Heart left ventricle (tissue), 16 donors: ENCODE results near the gene RPS6KA2. TPM values are rescaled to one million over a fixed set of nuclear protein-coding genes. Genes with fewer than 3 reads are reported as not detected.

Source experiments
- ATAC-seq, 4 donors: fragments of 200-7000 bp; cut with Tn5 transposase; one replicate each; pipeline ENCODE4 v1.9.1; 2020 to 2022; ENCODE audit warnings: moderate library complexity in 4 of 4, mild to moderate bottlenecking in 3 of 4, moderate number of reproducible peaks in 1 of 4
- DNase-seq, 5 donors: peaks; one replicate each; pipeline ENCODE4 v3.0.0-alpha.2; 2020
- H3K27ac ChIP-seq, 12 donors: fragments of 200-600 bp; sonication (generic) in 4 of 12; one replicate each; pipeline versions ENCODE4 v1.5.0 to v1.8.0; 2016 to 2022; ENCODE audit warnings: mild to moderate bottlenecking in 2 of 12
- H3K27me3 ChIP-seq, 9 donors: fragments of 200-600 bp; sonication (generic) in 2 of 9; one replicate each; pipeline versions ENCODE4 v1.5.1 to v1.8.0; 2016 to 2022; ENCODE audit warnings: mild to moderate bottlenecking in 3 of 9
- H3K36me3 ChIP-seq, 9 donors: fragments of 200-600 bp; sonication (generic) in 2 of 9; one replicate each; pipeline versions ENCODE4 v1.5.0 to v1.8.0; 2018 to 2022; ENCODE audit warnings: mild to moderate bottlenecking in 2 of 9
- H3K4me1 ChIP-seq, 12 donors: fragments of 200-600 bp; sonication (generic) in 4 of 12; one replicate each; pipeline versions ENCODE4 v1.5.0 to v1.8.0; 2016 to 2022; ENCODE audit warnings: mild to moderate bottlenecking in 3 of 12
- H3K4me3 ChIP-seq, 12 donors: fragments of 200-600 bp; sonication (generic) in 4 of 12; one replicate each; pipeline versions ENCODE4 v1.5.0 to v1.8.0; 2017 to 2022; ENCODE audit warnings: mild to moderate bottlenecking in 9 of 12, moderate library complexity in 4 of 12
- H3K9me3 ChIP-seq, 12 donors: fragments of 200-600 bp; sonication (generic) in 4 of 12; one replicate each; pipeline versions ENCODE4 v1.5.0 to v1.8.0; 2016 to 2022; ENCODE audit warnings: mild to moderate bottlenecking in 1 of 12
- CTCF ChIP-seq, 12 donors: fragments of 200-600 bp; sonication (generic) in 4 of 12; IDR thresholded peaks; one replicate each; pipeline versions ENCODE4 v1.5.0 to v1.8.0; 2018 to 2022; ENCODE audit warnings: antibody characterized with exemption in 12 of 12, mild to moderate bottlenecking in 5 of 12
- POLR2A ChIP-seq, 2 donors: fragments of 450-650 bp; IDR thresholded peaks; one replicate each; pipeline ENCODE4 v1.6.1; 2017; ENCODE audit warnings: antibody characterized with exemption in 2 of 2, mild to moderate bottlenecking in 2 of 2, moderate library complexity in 2 of 2
- WGBS, 4 donors: extraction: QIAGEN DNeasy Blood & Tissue Kit in 2 of 4; methylation state at CpG; one replicate each; pipeline versions ENCODE4 v1.1.5 to v1.1.7; 2013 to 2018; 5-methylcytosine and 5-hydroxymethylcytosine counted together
- intact Hi-C, 10 donors: fragments of 100-400 bp; cut with DNase I; formaldehyde crosslinking; loops; one replicate each; pipeline versions ENCODE4 v1.11.1 to v1.14.2; 2022
- polyA plus RNA-seq, 2 donors: library from polyadenylated mRNA; stranded (reverse); fragments of 200-250 nt; gene quantifications; one replicate each; pipeline ENCODE4 v1.2.3, GENCODE V29; 2013
- total RNA-seq, 9 donors: library from RNA; depleted of rRNA in 2 of 9; stranded (reverse); fragments of >200 nt in 2 of 9; fragmentation: NEBNext Ultra II Directional in 3 of 9; extraction: Animal tissue kit (Norgen Biotek cat#: 25700) in 3 of 9; gene quantifications; one replicate each; pipeline versions ENCODE4 v1.1.0 to v1.2.4, GENCODE V29; 2016 to 2023
- donor health status: ischemic (EF 13 %, LVEDD 7.1; RV severe dilation, severe dysfunction).
- donor health status: healthy with polysubstance abuse.
- donor health status: DM: no; HTN: yes; CAD: no.
- donor health status: DM: no; HTN: no; CAD: no.
- donor health status: ischemic (EF 25% LVEDD 6.9; RV normal size, moderate dysfunction).
- donor health status: ischemic (EF 25% LVEDD 5.7; RV mildly dilated, moderate dysfunction).
- donor health status: healthy.
- donor health status: DM: yes; HTN: yes; CAD: no.
- donor health status: ischemic (EF 35%, LVEDD 5.7; RV mildly dilated, moderate dysfunction).
- donor health status: nonischemic (EF 11% LVEDD 7.7; RV severe dilation, severe dysfunction).
- donor health status: DM: yes; HTN: yes; CAD: no.
- donor health status: PGD.
- donor health status: ischemic (EF 29% LVEDD 5.4; RV normal size, mild dysfunction).
- donor health status: nonischemic (EF 23%, LVEDD 6.1; RV moderate dilation, normal function).

The RPS6KA2 gene
- total and polyA plus RNA-seq, 11 donors = 23.0 to 171 (median 91.6) TPM

GRCh38 chr6:166500246-166500645, 126.8 kb downstream of the RPS6KA2 start:
- WGBS, 4 donors = 86 to 93% (median 86%) methylated on average over 5 to 7 of the region's 7 CpGs
- Histone ChIP-seq H3K4me1 (peaks cover 0 to 7% (median 0%) of the 10 kb centered on the region in 12 donors), H3K27me3 (no peaks in the 10 kb centered on the region), H3K4me3 (no peak overlapping the region), H3K27ac (no peak overlapping the region), H3K9me3 (no peaks in the 10 kb centered on the region), H3K36me3 (peaks cover 0 to 84% (median 56%) of the 10 kb centered on the region in 9 donors)
- TF ChIP-seq CTCF (IDR thresholded peaks at IDR 0.05) (no peak), POLR2A (IDR thresholded peaks at IDR 0.05) (no peak)
- DNase-seq (peak in 1 of 5 donors; percentile 7), ATAC-seq (no peak)
- intact Hi-C loops = loop anchor here in 1 of 10 donors (5.0 kb wide), 1 partner anchor 127 kb away; the partner anchor contains the start of gene RPS6KA2

GRCh38 chr6:166499350-166500163, 127.5 kb downstream of the RPS6KA2 start:
- DNase-seq = peak in 1 of 5 donors; percentile 0
- WGBS, 4 donors = 94 to 98% (median 95%) methylated on average over 7 of the region's 7 CpGs
- H3K27me3 ChIP-seq = no peaks in the 10 kb centered on the region

GRCh38 chr6:166498661-166499349, 128.2 kb downstream of the RPS6KA2 start:
- TF ChIP-seq POLR2A (IDR thresholded peaks at IDR 0.05) (no peak), CTCF (IDR thresholded peaks at IDR 0.05) (no peak)
- H3K27ac ChIP-seq = no peak overlapping the region
- ATAC-seq (no peak), DNase-seq (no peak)
- WGBS, 4 donors = 95 to 97% (median 96%) methylated on average over 22 to 23 of the region's 23 CpGs
- peaks cover 0 to 7% (median 0%) of the 10 kb centered on the region in 12 donors for H3K4me1 ChIP-seq
- no peak overlapping the region for H3K4me3 ChIP-seq
- H3K36me3 ChIP-seq = peaks cover 0 to 85% (median 58%) of the 10 kb centered on the region in 9 donors
- no peaks in the 10 kb centered on the region for H3K27me3 ChIP-seq
- intact Hi-C loops = no loop called here
- H3K9me3 ChIP-seq = no peaks in the 10 kb centered on the region

More at GRCh38 chr6:166499350-166500163, 127.5 kb downstream of the RPS6KA2 start:
- H3K4me1 ChIP-seq = peaks cover 0 to 7% (median 0%) of the 10 kb centered on the region in 12 donors
- no peak overlapping the region for H3K27ac ChIP-seq
- H3K9me3 ChIP-seq = no peaks in the 10 kb centered on the region
- no peak for ATAC-seq
- TF ChIP-seq POLR2A (IDR thresholded peaks at IDR 0.05) (no peak), CTCF (IDR thresholded peaks at IDR 0.05) (no peak)
- intact Hi-C loops = loop anchor here in 1 of 10 donors (5.0 kb wide), 1 partner anchor 128 kb away; the partner anchor contains the start of gene RPS6KA2
- H3K36me3 ChIP-seq = peaks cover 0 to 85% (median 58%) of the 10 kb centered on the region in 9 donors
- H3K4me3 ChIP-seq = no peak overlapping the region

- no peak for DNase-seq
- Histone ChIP-seq H3K9me3 (no peaks in the 10 kb centered on the region), H3K27ac (no peak overlapping the region), H3K36me3 (peaks cover 0 to 85% (median 56%) of the 10 kb centered on the region in 9 donors), H3K4me1 (peaks cover 0 to 7% (median 0%) of the 10 kb centered on the region in 12 donors), H3K27me3 (no peaks in the 10 kb centered on the region), H3K4me3 (no peak overlapping the region)
- TF ChIP-seq CTCF (IDR thresholded peaks at IDR 0.05) = no peak
- TF ChIP-seq POLR2A (IDR thresholded peaks at IDR 0.05) = no peak
- intact Hi-C loops = no loop called here
- ATAC-seq = no peak
- WGBS, 4 donors = 88 to 95% (median 92%) methylated on average over 22 to 25 of the region's 25 CpGs
Measured at GRCh38 chr6:166498228-166498627, 128.8 kb downstream of the RPS6KA2 start.
